Ishikawa (cell line): ENCODE data around the gene DMWD.

Source experiments
- EGR1 ChIP-seq: IDR thresholded peaks from 2 replicates; pipeline ENCODE4 v1.6.1; 2012
- EP300 ChIP-seq: IDR thresholded peaks from 2 replicates; pipeline ENCODE4 v1.6.1; 2012; ENCODE audit warnings: borderline replicate concordance
- MAX ChIP-seq: IDR thresholded peaks from 2 replicates; pipeline ENCODE4 v1.6.1; 2012
- NFIC ChIP-seq: IDR thresholded peaks from 2 replicates; pipeline ENCODE4 v1.6.1; 2012
- RAD21 ChIP-seq: IDR thresholded peaks from 2 replicates; pipeline ENCODE4 v1.6.1; 2012; ENCODE audit warnings: low read depth
- REST ChIP-seq: IDR thresholded peaks from 2 replicates; pipeline ENCODE4 v1.6.1; 2012; ENCODE audit warnings: low read depth, mild to moderate bottlenecking
- TAF1 ChIP-seq: IDR thresholded peaks from 2 replicates; pipeline ENCODE4 v1.6.1; 2012; ENCODE audit warnings: low read depth, mild to moderate bottlenecking
- TCF12 ChIP-seq: IDR thresholded peaks from 2 replicates; pipeline ENCODE4 v1.6.1; 2012; ENCODE audit warnings: low read depth
- TEAD4 ChIP-seq: IDR thresholded peaks from 2 replicates; pipeline ENCODE4 v1.6.1; 2012
- USF1 ChIP-seq: IDR thresholded peaks from 2 replicates; pipeline ENCODE4 v1.6.1; 2012
- YY1 ChIP-seq: IDR thresholded peaks from 2 replicates; pipeline ENCODE4 v1.6.1; 2012; ENCODE audit warnings: low read depth

- TF ChIP-seq MAX (no peak), TEAD4 (no peak), YY1 (no peak), RAD21 (no peak), EP300 (no peak), REST (no peak), EGR1 (no peak), TAF1 (no peak), NFIC (no peak), USF1 (no peak), TCF12 (no peak)
Measured at GRCh38 chr19:45834970-45835369, 42.3 kb upstream of the DMWD start.
